ENCODE results near the gene MKNK2.

DNA sequence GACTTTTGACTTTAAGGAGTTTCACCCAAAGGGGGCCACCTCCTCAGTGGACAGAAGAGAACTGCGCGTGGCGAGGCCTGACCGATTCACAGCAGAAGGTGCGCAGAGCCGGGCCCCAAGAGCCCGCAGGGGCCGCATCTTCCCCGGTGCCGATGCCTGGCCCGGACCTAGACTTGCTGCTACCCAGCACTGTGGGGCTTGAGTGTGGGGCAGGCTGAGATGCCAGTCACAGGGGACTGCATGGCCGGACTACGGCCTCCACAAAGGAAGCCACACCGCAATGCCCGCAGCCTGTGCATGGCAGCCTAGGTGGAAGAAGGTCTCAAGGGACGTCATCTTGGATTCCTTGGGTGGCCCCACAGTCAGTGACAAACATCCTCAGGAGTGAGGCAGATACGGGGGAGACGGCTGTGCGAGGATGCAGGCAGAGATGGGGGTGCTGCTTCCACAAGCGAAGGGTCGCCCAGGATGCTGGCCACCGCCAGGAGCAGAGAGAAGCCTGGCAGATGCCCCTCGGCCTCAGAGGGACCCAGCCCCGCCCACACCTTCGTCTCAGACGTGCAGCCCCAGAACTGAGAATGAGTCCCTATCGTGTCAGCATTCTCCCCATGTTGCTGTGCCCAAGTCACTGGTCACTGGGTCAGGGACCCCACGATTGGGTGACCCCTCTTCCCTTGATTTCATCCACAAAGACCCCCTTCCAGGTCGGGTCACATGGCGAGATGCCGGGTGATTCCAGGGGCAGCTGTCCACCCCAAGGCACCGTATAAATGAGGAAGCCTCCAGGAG, 28.2 kb upstream of the MKNK2 start:
- TF ChIP-seq, protein P1, sequence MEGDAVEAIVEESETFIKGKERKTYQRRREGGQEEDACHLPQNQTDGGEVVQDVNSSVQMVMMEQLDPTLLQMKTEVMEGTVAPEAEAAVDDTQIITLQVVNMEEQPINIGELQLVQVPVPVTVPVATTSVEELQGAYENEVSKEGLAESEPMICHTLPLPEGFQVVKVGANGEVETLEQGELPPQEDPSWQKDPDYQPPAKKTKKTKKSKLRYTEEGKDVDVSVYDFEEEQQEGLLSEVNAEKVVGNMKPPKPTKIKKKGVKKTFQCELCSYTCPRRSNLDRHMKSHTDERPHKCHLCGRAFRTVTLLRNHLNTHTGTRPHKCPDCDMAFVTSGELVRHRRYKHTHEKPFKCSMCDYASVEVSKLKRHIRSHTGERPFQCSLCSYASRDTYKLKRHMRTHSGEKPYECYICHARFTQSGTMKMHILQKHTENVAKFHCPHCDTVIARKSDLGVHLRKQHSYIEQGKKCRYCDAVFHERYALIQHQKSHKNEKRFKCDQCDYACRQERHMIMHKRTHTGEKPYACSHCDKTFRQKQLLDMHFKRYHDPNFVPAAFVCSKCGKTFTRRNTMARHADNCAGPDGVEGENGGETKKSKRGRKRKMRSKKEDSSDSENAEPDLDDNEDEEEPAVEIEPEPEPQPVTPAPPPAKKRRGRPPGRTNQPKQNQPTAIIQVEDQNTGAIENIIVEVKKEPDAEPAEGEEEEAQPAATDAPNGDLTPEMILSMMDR (conservative IDR thresholded peaks at IDR 0.05 in 1 of 2, IDR thresholded peaks at IDR 0.05 in 1 of 2; ENCODE audit: extremely low read depth in 1 of 2, insufficient read depth in 1 of 2, low read depth in 1 of 2, low read length in 2 of 2) = no peak
- no peak for TF ChIP-seq EZH2 (IDR thresholded peaks at IDR 0.05; ENCODE audit: borderline replicate concordance, low read length)

Measured in mammary epithelial cell (primary cell).